HG02623 (cell line): ENCODE results near the gene CD101.

Experiments used
- ATAC-seq: cut with Tn5 transposase; IDR thresholded peaks from one replicate; pipeline ENCODE4 v1.9.1; 2021; ENCODE audit warnings: moderate library complexity; ENCODE audit not compliant: unreplicated experiment

Gene CD101

DNA sequence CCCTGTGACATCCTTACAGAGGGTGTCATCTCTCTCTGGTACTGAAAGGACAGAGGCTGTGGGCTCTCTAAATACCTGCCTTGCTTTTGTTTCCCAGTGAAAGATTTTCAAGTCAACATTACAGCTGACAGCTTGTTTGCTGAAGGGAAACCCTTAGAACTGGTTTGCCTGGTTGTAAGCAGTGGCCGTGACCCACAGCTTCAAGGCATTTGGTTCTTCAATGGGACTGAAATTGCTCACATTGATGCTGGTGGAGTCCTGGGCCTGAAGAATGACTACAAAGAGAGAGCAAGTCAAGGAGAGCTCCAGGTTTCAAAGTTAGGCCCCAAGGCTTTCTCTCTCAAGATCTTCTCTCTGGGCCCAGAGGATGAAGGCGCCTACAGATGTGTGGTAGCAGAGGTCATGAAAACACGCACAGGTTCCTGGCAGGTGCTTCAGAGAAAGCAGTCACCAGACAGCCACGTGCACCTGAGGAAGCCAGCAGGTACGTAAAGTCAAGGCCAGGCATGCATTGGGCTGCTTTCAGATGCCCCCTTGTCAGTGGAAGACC, 11.8 kb downstream of the CD101 start:
- ATAC-seq: no peak

GRCh38 chr1:117014209-117014608, 12.6 kb downstream of the CD101 start:
- ATAC-seq: no peak

DNA sequence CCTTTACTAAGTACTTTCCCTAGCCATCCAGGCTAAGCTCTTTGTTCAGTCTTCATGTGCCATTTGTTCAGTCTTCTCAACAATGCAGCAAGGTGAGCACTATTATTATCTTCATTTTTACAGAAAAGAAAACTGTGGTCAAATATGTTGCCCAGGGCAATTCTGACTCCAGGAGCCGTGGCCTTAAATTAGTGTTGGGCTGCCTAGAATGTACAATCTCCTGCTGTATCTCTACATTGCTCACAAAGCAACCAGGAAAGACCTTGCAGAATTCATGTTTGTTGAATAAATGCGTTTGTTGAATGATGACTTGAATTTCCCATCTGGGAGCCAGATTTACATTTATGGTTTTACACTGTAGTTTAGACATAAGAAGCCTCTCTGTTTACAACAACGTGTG, 14.2 kb downstream of the CD101 start:
- ATAC-seq: no peak

GRCh38 chr1:117017062-117017461, 15.5 kb downstream of the CD101 start:
- no peak for ATAC-seq

GRCh38 chr1:117017648-117018047, 16.1 kb downstream of the CD101 start:
- ATAC-seq: peak; percentile 66

GRCh38 chr1:117020526-117021156, 19.1 kb downstream of the CD101 start:
- ATAC-seq: no peak

GRCh38 chr1:117022114-117022513, 20.6 kb downstream of the CD101 start:
- ATAC-seq: no peak

DNA sequence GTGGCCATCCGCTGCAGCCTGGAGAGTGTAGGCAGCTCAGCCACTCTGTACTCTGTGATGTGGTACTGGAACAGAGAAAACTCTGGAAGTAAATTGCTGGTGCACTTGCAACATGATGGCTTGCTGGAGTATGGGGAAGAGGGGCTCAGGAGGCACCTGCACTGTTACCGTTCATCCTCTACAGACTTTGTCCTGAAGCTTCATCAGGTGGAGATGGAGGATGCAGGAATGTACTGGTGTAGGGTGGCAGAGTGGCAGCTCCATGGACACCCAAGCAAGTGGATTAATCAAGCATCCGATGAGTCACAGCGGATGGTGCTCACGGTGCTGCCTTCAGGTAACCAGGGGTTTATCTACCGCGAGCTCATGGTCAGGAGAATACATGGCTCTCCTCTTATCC, 24.0 kb downstream of the CD101 start:
- no peak for ATAC-seq

GRCh38 chr1:117026361-117026760, 24.8 kb downstream of the CD101 start:
- no peak for ATAC-seq

DNA sequence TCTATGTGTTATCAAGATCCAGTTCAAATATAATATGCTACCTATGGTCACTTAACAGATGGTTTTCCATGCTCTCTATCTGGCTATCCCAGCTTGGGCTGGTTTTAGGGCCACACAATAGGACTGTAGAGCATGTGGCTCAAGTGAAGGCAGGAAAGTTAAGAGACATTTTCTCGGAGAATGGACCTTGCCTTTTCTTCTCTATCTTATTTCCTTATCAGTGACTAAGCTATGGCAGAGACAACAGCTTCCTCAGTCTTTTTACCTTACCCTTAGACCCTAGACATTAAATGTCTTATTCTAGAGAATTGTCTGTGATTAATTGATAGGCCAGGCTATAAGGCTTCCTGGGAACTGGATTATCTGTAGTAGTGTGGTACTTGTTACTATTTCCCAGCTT, 28.1 kb downstream of the CD101 start:
- ATAC-seq: no peak

DNA sequence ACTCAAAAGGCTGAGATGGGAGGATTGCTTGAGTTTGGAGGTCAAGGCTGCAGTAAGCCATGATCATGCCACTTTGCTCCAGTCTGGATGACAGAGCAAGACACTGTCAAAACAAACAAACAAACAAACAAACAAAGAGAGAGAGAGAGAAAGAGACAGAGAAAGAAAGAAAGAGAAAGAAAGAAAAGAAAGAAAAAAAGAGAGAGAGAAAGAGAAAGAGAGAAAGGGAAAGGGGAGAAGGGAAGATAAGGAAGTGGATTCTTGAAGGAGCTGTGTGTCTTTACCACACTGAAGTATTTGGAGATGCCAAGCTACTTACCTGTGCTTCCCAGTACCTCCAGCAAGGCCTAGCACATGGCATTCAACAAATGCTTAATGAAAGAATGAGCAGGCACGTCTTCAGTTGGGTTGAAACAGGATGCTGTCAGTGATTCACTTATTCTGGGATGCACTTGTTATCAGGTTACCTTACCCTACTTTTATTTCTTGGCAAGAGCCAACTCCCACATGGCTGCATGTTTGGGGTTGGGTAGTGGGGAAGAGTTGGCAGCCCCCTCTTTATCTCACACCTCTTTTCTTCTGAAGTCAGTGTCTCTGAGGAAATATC, 28.8 kb downstream of the CD101 start:
- no peak for ATAC-seq

DNA sequence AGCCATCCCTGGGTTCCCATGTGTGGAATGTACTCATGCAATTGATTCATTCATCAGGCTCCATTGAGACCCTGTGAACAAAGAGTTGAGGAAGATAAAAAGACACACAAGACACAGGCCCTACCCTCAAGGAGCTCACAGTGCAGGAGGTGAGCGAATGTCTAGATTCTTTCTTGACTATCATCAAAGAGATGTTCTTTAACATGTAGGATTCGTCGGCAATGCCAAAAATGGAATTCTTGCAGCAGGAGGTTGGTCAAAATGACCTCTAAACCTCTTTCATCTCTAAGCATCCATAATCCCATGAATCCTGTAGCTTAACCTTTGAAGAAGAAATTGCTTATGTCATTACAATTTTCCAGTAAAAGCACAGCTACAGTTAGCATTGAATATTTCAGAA, 30.7 kb downstream of the CD101 start:
- ATAC-seq: no peak

GRCh38 chr1:117032681-117033539, 31.4 kb downstream of the CD101 start:
- no peak for ATAC-seq

DNA sequence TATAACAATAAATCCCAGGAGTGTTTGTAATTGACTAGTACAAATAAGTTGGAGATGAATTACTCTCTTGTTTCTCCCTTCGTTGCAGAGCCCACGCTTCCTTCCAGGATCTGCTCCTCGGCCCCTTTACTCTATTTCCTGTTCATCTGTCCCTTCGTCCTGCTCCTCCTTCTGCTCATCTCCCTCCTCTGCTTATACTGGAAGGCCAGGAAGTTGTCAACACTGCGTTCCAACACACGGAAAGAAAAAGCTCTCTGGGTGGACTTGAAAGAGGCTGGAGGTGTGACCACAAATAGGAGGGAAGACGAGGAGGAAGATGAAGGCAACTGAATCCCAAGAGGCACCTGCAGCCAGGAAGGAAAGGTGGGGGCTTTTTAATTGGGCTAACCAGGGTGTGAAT, 32.2 kb downstream of the CD101 start:
- ATAC-seq: no peak

GRCh38 chr1:117034791-117035290, 33.3 kb downstream of the CD101 start:
- no peak for ATAC-seq

DNA sequence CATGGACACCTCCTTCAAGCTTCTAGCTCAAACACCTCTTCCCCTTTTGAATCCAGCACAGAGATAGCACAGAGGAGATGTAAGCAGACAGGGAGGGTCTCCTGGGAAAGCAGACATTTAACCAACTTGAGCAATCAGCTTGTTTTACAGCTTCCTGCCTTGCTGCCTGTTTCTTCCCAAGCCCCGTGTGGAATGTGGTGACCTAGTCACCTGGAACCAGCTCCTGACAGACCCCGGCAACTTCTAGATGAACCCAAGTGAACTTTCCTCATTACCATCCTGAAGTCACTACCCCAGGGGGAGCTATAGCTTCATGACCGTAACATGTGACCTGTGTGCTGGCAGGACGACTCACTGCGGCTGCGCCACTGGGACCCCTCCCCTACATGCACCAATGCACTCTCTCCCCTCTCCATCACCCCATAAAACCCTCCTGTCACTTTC, 34.5 kb downstream of the CD101 start:
- ATAC-seq: no peak

- no peak for ATAC-seq
Observed at GRCh38 chr1:117037802-117038201, 36.2 kb downstream of the CD101 start.

DNA sequence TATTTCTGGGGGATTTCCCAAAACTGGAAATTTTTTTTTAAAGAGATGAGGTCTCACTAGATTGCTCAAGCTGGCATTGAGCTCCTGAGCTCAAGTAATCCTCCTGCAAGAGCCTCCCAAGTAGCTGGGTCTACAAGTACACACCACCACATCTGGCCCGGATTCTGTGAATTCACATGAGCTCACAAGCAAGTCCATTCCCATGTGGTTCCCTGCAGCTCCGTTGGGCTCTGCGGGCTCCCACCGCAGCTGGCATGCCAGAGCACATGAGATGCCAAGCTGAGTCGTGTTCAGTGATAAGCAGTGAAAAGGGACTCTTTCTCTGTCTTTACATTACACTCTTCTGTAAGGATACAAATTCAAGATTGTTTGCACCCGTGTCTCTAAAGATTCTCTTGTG, 36.7 kb downstream of the CD101 start:
- ATAC-seq: no peak

DNA sequence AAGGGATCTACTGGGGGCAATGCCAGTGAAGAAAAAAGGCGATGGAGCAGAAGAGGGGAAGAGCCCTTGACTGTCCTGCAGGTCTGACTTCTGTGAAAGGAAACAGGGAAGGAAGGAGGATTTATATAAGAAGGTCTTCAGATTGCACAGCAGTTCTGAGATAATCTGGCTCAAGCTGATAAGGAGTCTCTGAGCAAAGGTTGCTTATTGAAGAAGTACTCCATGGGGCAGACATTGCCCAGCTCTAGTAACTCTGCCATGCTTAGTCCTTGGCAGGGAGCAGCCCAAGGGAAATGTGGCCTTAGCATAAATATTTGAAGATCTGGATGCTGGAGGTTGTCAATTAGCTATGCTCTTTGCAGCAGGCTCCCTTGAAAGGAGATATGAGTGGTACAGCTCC, 42.7 kb downstream of the CD101 start:
- no peak for ATAC-seq

- ATAC-seq: no peak
Observed at GRCh38 chr1:117045644-117046043, 44.1 kb downstream of the CD101 start.

DNA sequence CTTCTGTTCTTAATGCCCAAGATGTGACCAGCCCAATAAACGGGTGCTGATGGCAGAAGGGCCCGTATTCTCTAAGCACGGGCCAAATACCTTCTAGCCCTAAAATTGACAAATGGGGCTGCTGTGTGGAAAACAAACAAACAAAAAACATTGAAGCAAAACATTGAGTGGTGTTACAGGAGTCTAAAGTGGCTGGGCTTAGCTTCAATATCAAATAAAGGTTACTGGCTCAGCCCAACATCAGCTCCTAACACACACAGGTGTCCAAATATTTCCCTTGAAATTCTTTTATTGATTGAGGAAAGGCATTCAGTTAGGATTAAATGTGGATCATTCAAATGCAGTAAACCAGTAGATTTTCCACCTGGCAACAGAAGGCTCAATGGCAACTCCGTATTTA, 45.2 kb downstream of the CD101 start:
- ATAC-seq: no peak

DNA sequence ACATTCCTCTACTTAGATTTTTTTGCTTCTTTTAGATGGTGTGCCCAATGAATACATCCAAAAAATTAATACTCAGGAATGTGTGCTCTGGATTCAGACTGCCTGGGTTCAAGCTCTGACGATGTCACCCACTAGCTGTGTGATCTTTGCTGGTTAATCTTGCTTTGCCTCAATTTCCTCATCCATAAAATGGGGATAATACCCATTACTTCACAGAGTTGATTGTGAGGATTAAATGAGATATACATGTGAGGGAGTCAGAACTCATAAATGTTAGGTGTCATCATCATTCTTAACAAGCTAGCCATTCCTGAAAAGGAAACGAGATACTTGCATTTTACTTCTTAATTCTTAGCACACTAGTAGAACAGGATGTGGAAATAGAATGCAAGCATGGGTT, 45.7 kb downstream of the CD101 start:
- no peak for ATAC-seq
